K562 (cell line): Measurements from ENCODE around the gene GLCCI1. TPM values are rescaled to one million over a fixed set of nuclear protein-coding genes. Genes with fewer than 3 reads are reported as not detected.

Experiments
- ATAC-seq: fragments of 200-7000 bp; cut with Tn5 transposase; 3 replicates; pipeline ENCODE4 v1.9.1; 2020; ENCODE audit warnings: moderate library complexity
- BruUV-seq: library from RNA; stranded (reverse); fragments of 400-500 nt; replicated peaks from 2 replicates; lab custom pipeline; 2021; lab: Mats Ljungman, UMichigan
- CTCF ChIA-PET: fragments of 300-600 bp; formaldehyde crosslinking; extraction: SDS; loops from one replicate; lab custom pipeline; 2021; ENCODE audit warnings: low intra/inter-chr PET ratio; lab: Yijun Ruan, JAX
- POLR2A ChIA-PET: fragments of 300-600, 350-650 bp; sonication (Branson Sonifier 250); formaldehyde crosslinking; extraction: SDS; loops from one replicate; lab custom pipeline; 2021; ENCODE audit warnings: antibody characterized with exemption, inconsistent platforms; lab: Yijun Ruan, JAX
- DNase-seq, 4 experiments: peaks; one replicate each; pipeline versions ENCODE4 v3.0.0 to v3.0.0-alpha.2; 2011 to 2018; ENCODE audit warnings: low spot score in 3 of 4, mixed read lengths in 3 of 4; ENCODE audit errors: extremely low read depth in 1 of 4
- FAIRE-seq: peaks from 2 replicates; lab custom pipeline; 2011; peaks lifted over from hg19 to GRCh38; lab: Jason Lieb, UNC
- H2AFZ ChIP-seq: 2 replicates; pipeline ENCODE4 v1.6.0; 2011; ENCODE audit warnings: low read depth, low read length, control low read depth, inconsistent platforms
- H3K27ac ChIP-seq: fragments of 200-600 bp; 3 replicates; pipeline ENCODE4 v1.8.0; 2011; ENCODE audit warnings: low read depth, mild to moderate bottlenecking, control low read depth, inconsistent platforms, low read length, moderate library complexity, mixed read lengths; ENCODE audit errors: extremely low read depth
- H3K27me3 ChIP-seq, 2 experiments: fragments of 300-600 bp in 1 of 2; 2 replicates in 1 of 2; 3 replicates in 1 of 2; pipeline versions ENCODE4 v1.6.0 to v1.8.0; 2011; ENCODE audit warnings: inconsistent platforms in 2 of 2, low read length in 2 of 2, mild to moderate bottlenecking in 1 of 2, mixed read lengths in 1 of 2, moderate library complexity in 1 of 2; ENCODE audit not compliant: control insufficient read depth in 2 of 2, insufficient read depth in 2 of 2
- H3K36me3 ChIP-seq: fragments of 300-600 bp; 3 replicates; pipeline ENCODE4 v1.8.0; 2011; ENCODE audit warnings: mild to moderate bottlenecking, low read length, inconsistent platforms; ENCODE audit not compliant: control insufficient read depth, insufficient read depth
- H3K4me1 ChIP-seq, 2 experiments: fragments of 200-600 bp in 1 of 2; replicated peaks in 1 of 2; 2 replicates in 1 of 2; 3 replicates in 1 of 2; pipeline versions ENCODE4 v1.5.1 to v1.8.0; 2011; ENCODE audit warnings: inconsistent platforms in 2 of 2, low read length in 2 of 2, mild to moderate bottlenecking in 1 of 2, mixed read lengths in 1 of 2, moderate library complexity in 1 of 2; ENCODE audit not compliant: control insufficient read depth in 2 of 2, insufficient read depth in 2 of 2
- H3K4me2 ChIP-seq: 2 replicates; pipeline ENCODE4 v1.6.1; 2011; ENCODE audit warnings: low read length, control low read depth, inconsistent platforms, mixed read lengths; ENCODE audit not compliant: insufficient read depth
- H3K4me3 ChIP-seq: fragments of 200-600 bp; sonication (generic), shearing (Covaris generic); 2 replicates; pipeline ENCODE4 v1.5.1; 2016; ENCODE audit warnings: control low read depth, inconsistent platforms
- H3K79me2 ChIP-seq: fragments of 200-600 bp; 3 replicates; pipeline ENCODE4 v1.8.0; 2011; ENCODE audit warnings: low read length, inconsistent platforms; ENCODE audit not compliant: control insufficient read depth, insufficient read depth
- H3K9ac ChIP-seq, 2 experiments: 2 replicates each; pipeline versions ENCODE4 v1.6.0 to v1.6.1; 2011; ENCODE audit warnings: low read depth in 2 of 2, low read length in 2 of 2, control low read depth in 1 of 2, inconsistent platforms in 1 of 2, mild to moderate bottlenecking in 1 of 2, mixed read lengths in 1 of 2; ENCODE audit not compliant: insufficient read depth in 1 of 2
- H3K9me1 ChIP-seq: one replicate; pipeline ENCODE4 v1.6.0; 2011; ENCODE audit warnings: inconsistent platforms, mild to moderate bottlenecking, low read length, moderate library complexity; ENCODE audit not compliant: control insufficient read depth, insufficient read depth
- H3K9me3 ChIP-seq: replicated peaks from 2 replicates; pipeline ENCODE4 v1.5.1; 2011; ENCODE audit warnings: low read depth, low read length, inconsistent platforms; ENCODE audit not compliant: control insufficient read depth, insufficient read depth
- H4K20me1 ChIP-seq: replicated peaks from 2 replicates; pipeline ENCODE4 v1.6.1; 2011; ENCODE audit warnings: low read length, inconsistent platforms, mixed read lengths; ENCODE audit not compliant: control insufficient read depth, insufficient read depth
- CHD7 ChIP-seq: fragments of 200-600 bp; sonication (generic); IDR thresholded peaks from one replicate; pipeline ENCODE4 v1.6.1; 2012; ENCODE audit warnings: mild to moderate bottlenecking, low read depth, low read length, inconsistent platforms
- DIDO1 ChIP-seq: fragments of 450-650 bp; IDR thresholded peaks from 2 replicates; pipeline ENCODE4 v1.6.1; 2016; ENCODE audit warnings: low read depth, missing biosample characterization, missing genetic modification characterization
- MITF ChIP-seq: IDR thresholded peaks from 2 replicates; pipeline ENCODE4 v1.6.1; 2014; ENCODE audit warnings: antibody characterized with exemption
- NFE2 ChIP-seq: IDR thresholded peaks from 2 replicates; pipeline ENCODE4 v1.6.1; 2014; ENCODE audit warnings: antibody characterized with exemption, low read depth
- NR1H2 ChIP-seq: sonication (generic); formaldehyde crosslinking; IDR thresholded peaks from 2 replicates; pipeline ENCODE4 v1.4.0; 2020; ENCODE audit warnings: mild to moderate bottlenecking, missing genetic modification reagents
- PHB2 ChIP-seq: fragments of 450-650 bp; IDR thresholded peaks from 2 replicates; pipeline ENCODE4 v1.6.1; 2017; ENCODE audit warnings: low read depth
- SIN3A ChIP-seq, 2 experiments: fragments of 150-350 bp in 1 of 2; IDR thresholded peaks; 2 replicates each; pipeline ENCODE4 v1.6.1; 2011 to 2016; ENCODE audit warnings: borderline replicate concordance in 2 of 2, low read depth in 2 of 2, low read length in 2 of 2, mild to moderate bottlenecking in 2 of 2, moderate library complexity in 2 of 2; ENCODE audit not compliant: control insufficient read depth in 1 of 2
- ZC3H8 ChIP-seq: fragments of 450-650 bp; IDR thresholded peaks from 2 replicates; pipeline ENCODE4 v1.6.1; 2017
- ZFP36 ChIP-seq: fragments of 150-350 bp; IDR thresholded peaks from 2 replicates; pipeline ENCODE4 v1.6.1; 2018; ENCODE audit warnings: low read length, low read depth; ENCODE audit not compliant: partially characterized antibody
- ZNF589 ChIP-seq: fragments of 200-800 bp; sonication (Bioruptor generic); IDR thresholded peaks from 2 replicates; pipeline ENCODE4 v1.6.1; 2016; ENCODE audit warnings: low read depth, missing genetic modification characterization, missing compliant biosample characterization
- WGBS: fragments of 100-300 bp; shearing (Covaris generic); methylation state at CpG from one replicate; pipeline ENCODE4 v1.1.6; 2016; ENCODE audit warnings: low coverage, mixed read lengths; ENCODE audit not compliant: insufficient coverage; ENCODE audit errors: missing lambda C conversion rate; 5-methylcytosine and 5-hydroxymethylcytosine counted together
- in situ Hi-C: fragments of 300-500 bp; cut with MboI; formaldehyde crosslinking; loops from 4 replicates; pipeline ENCODE4 v1.15.0; 2018; ENCODE audit warnings: inconsistent platforms, mixed read lengths
- intact Hi-C: fragments of 100-400 bp; cut with micrococcal nuclease; formaldehyde crosslinking; loops from 2 replicates; pipeline ENCODE4 v1.14.2; 2022
- polyA plus RNA-seq, 8 experiments: library from polyadenylated mRNA; depleted of rRNA in 4 of 8; stranded (reverse) in 5 of 8; unstranded in 3 of 8; fragments of >200 nt; fragmentation: Nextera tagmentation in 2 of 8; fragmentation: Illumina TruSeq in 1 of 8; extraction: Ambion mirVana in 2 of 8; extraction: Trizol in 1 of 8; gene quantifications; 2 replicates each; pipeline versions ENCODE4 v1.2.1 to v1.2.3, GENCODE V29; 2011 to 2014; ENCODE audit warnings: inconsistent platforms in 1 of 8, missing spikeins in 1 of 8
- total RNA-seq, 7 experiments: library from RNA; depleted of rRNA in 6 of 7; stranded (reverse); fragments of >200 nt in 6 of 7; fragmentation: Illumina TruSeq in 2 of 7; extraction: Trizol in 2 of 7; gene quantifications; 2 replicates each; pipeline versions ENCODE4 v1.2.1 to v1.2.3, GENCODE V29; 2011 to 2021; ENCODE audit warnings: low replicate concordance in 1 of 7

GLCCI1 gene
- total and polyA plus RNA-seq, 9 of the 15 experiments (the other 6 are each of a cell fraction or from before 2014, with no cell fraction given), result 2.7 to 11.9 (median 7.2) TPM

GRCh38 chr7:8136051-8136730 is 167.6 kb downstream of the GLCCI1 start:
- H3K9me1 ChIP-seq, result no peaks in the 10 kb centered on the region
- no peaks in the 10 kb centered on the region for H3K79me2 ChIP-seq
- H3K9ac ChIP-seq, result no peak overlapping the region
- TF ChIP-seq ZFP36 (no peak), PHB2 (no peak), ZC3H8 (no peak), SIN3A (IDR thresholded peaks at IDR 0.05; ENCODE audit: borderline replicate concordance in 2 of 2, control insufficient read depth in 1 of 2, low read depth in 2 of 2, low read length in 2 of 2) (no peak), MITF (no peak), CHD7 (no peak), DIDO1 (tag) (no peak), ZNF589 (no peak), NFE2 (no peak), NR1H2 (CRISPR knock-in tag) (no peak)
- DNase-seq (no peak), FAIRE-seq (no peak), ATAC-seq (no peak)
- H2AFZ ChIP-seq, result peak overlapping the region; percentile 50
- intact Hi-C loops (no loop called here), in situ Hi-C loops (no loop called here)
- H3K27me3 ChIP-seq, result no peaks in the 10 kb centered on the region
- no TSS peak for BruUV-seq
- H3K4me3 ChIP-seq, result no peak overlapping the region
- ChIA-PET POLR2A (interaction anchor here (1.2 kb wide), 1 partner anchor 12 kb away, joined by 5 read pairs; no protein-coding TSS in a partner anchor), CTCF (no interaction called here)
- H3K4me1 ChIP-seq, result peaks cover 5 to 29% of the 10 kb centered on the region in 2 experiments; a peak in 4 of 5 replicates
- no peaks in the 10 kb centered on the region for H3K36me3 ChIP-seq
- no peaks in the 10 kb centered on the region for H4K20me1 ChIP-seq
- WGBS, result 46% methylated on average over 9 of the region's 12 CpGs
- no peak overlapping the region for H3K4me2 ChIP-seq
- no peak overlapping the region for H3K27ac ChIP-seq
- no peaks in the 10 kb centered on the region for H3K9me3 ChIP-seq
